HEK293 (cell line): Measurements from ENCODE around the gene PANX3.

Experiments
- CTCF ChIP-seq: fragments of 450-650 bp; formaldehyde crosslinking; IDR thresholded peaks from 2 replicates; pipeline ENCODE4 v1.5.1; 2016; ENCODE audit warnings: missing biosample characterization, missing genetic modification characterization
- REST ChIP-seq: fragments of 450-650 bp; formaldehyde crosslinking; IDR thresholded peaks from 2 replicates; pipeline ENCODE4 v1.5.1; 2016; ENCODE audit warnings: missing biosample characterization, missing genetic modification characterization
- SETDB1 ChIP-seq: IDR thresholded peaks from one replicate; pipeline ENCODE4 v1.6.1; 2017; ENCODE audit warnings: mild to moderate bottlenecking, low read length, moderate library complexity, mixed read lengths; ENCODE audit not compliant: insufficient read length
- ZNF596 ChIP-seq: fragments of 450-650 bp; IDR thresholded peaks from 2 replicates; pipeline ENCODE4 v1.5.0; 2018; ENCODE audit warnings: missing biosample characterization, mild to moderate bottlenecking, missing genetic modification characterization, moderate library complexity

GRCh38 chr11:124569697-124570096, 41.5 kb upstream of the PANX3 start, which contains the start of gene OR8A1:
- no peak for TF ChIP-seq CTCF (tag by site-specific recombination)
- TF ChIP-seq ZNF596 (tag by site-specific recombination), result no peak
- no peak for TF ChIP-seq REST
- no peak for TF ChIP-seq SETDB1
